Keratinocyte (primary cell): ENCODE results near the gene ARHGAP6.

Source experiments
- EZH2 ChIP-seq: IDR thresholded peaks from one replicate; pipeline ENCODE4 v1.6.1; 2012; ENCODE audit warnings: inconsistent platforms, mild to moderate bottlenecking, low read length, moderate library complexity
- TF ChIP-seq, protein P1 (sequence below), 3 experiments: IDR thresholded peaks in 1 of 3; conservative IDR thresholded peaks in 1 of 3; optimal IDR thresholded peaks in 1 of 3; 2 replicates in 2 of 3; 3 replicates in 1 of 3; pipeline versions ENCODE3 to v1.5.1; 2011; ENCODE audit warnings: low read length in 3 of 3, mild to moderate bottlenecking in 3 of 3, moderate library complexity in 2 of 3, control low read depth in 1 of 3, inconsistent platforms in 1 of 3; ENCODE audit not compliant: insufficient read depth in 2 of 3; ENCODE audit errors: extremely low read depth in 1 of 3

DNA sequence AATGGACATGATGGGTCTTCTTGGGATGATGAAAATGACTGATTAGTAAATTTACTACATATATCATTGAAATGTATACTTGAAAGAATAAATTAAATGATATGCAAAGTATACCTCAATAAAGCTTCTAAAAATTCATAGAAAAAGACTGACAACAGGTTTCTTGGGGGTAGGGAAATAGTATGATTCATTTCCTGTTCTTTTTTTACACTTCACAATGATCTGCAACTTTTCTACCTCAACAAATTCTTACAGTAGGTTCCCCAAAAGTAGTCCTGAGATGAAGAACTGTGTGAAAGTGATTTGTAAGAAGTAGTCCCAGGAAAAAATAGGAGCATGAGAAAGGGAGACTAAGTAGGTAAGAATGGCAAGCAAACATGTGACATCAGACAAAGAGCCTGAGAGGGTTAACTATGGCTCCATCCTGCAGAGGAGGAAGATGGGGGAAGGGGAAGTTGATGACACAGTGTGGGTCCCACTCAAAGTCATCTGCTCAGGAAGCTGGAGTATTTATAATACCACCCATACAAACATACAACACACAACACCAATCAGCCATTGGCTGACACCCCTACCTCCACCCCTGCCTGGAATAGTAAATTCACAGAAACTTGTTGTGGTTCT is 73.9 kb downstream of the ARHGAP6 start:
- TF ChIP-seq, protein P1, sequence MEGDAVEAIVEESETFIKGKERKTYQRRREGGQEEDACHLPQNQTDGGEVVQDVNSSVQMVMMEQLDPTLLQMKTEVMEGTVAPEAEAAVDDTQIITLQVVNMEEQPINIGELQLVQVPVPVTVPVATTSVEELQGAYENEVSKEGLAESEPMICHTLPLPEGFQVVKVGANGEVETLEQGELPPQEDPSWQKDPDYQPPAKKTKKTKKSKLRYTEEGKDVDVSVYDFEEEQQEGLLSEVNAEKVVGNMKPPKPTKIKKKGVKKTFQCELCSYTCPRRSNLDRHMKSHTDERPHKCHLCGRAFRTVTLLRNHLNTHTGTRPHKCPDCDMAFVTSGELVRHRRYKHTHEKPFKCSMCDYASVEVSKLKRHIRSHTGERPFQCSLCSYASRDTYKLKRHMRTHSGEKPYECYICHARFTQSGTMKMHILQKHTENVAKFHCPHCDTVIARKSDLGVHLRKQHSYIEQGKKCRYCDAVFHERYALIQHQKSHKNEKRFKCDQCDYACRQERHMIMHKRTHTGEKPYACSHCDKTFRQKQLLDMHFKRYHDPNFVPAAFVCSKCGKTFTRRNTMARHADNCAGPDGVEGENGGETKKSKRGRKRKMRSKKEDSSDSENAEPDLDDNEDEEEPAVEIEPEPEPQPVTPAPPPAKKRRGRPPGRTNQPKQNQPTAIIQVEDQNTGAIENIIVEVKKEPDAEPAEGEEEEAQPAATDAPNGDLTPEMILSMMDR (optimal IDR thresholded peaks at IDR 0.05 in 1 of 3, IDR thresholded peaks at IDR 0.05 in 1 of 3, conservative IDR thresholded peaks at IDR 0.05 in 1 of 3; ENCODE audit: extremely low read depth in 1 of 3, insufficient read depth in 2 of 3, low read length in 3 of 3), result no peak
- no peak for TF ChIP-seq EZH2
